Peyer's patch (tissue), 4 donors: ENCODE measurements around the gene BRD1.

Source experiments
- CTCF ChIP-seq, 6 experiments: fragments of 450-650 bp in 4 of 6; fragments of 200-600 bp in 2 of 6; sonication (generic) in 1 of 6; IDR thresholded peaks; one replicate each; pipeline ENCODE4 v1.5.1; 2017 to 2019; ENCODE audit warnings: antibody characterized with exemption in 6 of 6, mild to moderate bottlenecking in 3 of 6, moderate library complexity in 1 of 6
- POLR2A ChIP-seq, 2 donors: fragments of 450-650 bp; IDR thresholded peaks; one replicate each; pipeline ENCODE4 v1.5.1; 2017; ENCODE audit warnings: antibody characterized with exemption in 2 of 2, mild to moderate bottlenecking in 2 of 2, moderate library complexity in 2 of 2

GRCh38 chr22:49747716-49748115 lies 80.0 kb downstream of the BRD1 start:
- TF ChIP-seq POLR2A (IDR thresholded peaks at IDR 0.05): no peak
- no peak for TF ChIP-seq CTCF (IDR thresholded peaks at IDR 0.05)
